BLaER1 (cell line): ENCODE measurements around the gene MIPOL1.
"Not testable (repeated sequence)": the region's sequence is repeated elsewhere in the genome, so short reads cannot be mapped to it uniquely, and the experiment has no call there.

Experiments
- H3K27ac ChIP-seq: shearing (Covaris generic); formaldehyde crosslinking; 2 replicates; pipeline ENCODE4 v1.8.1; 2022
- H3K27me3 ChIP-seq: shearing (Covaris generic); formaldehyde crosslinking; 2 replicates; pipeline ENCODE4 v1.8.1; 2022
- H3K36me3 ChIP-seq: shearing (Covaris generic); formaldehyde crosslinking; 2 replicates; pipeline ENCODE4 v1.8.1; 2022
- H3K4me1 ChIP-seq: shearing (Covaris generic); formaldehyde crosslinking; 2 replicates; pipeline ENCODE4 v1.8.1; 2022
- H3K4me2 ChIP-seq: shearing (Covaris generic); formaldehyde crosslinking; 2 replicates; pipeline ENCODE4 v1.8.1; 2022
- H3K4me3 ChIP-seq: shearing (Covaris generic); formaldehyde crosslinking; 2 replicates; pipeline ENCODE4 v1.8.1; 2022
- H3K9ac ChIP-seq: shearing (Covaris generic); formaldehyde crosslinking; 2 replicates; pipeline ENCODE4 v1.8.1; 2022
- H3K9me3 ChIP-seq: shearing (Covaris generic); formaldehyde crosslinking; 2 replicates; pipeline ENCODE4 v1.8.1; 2022
- H4K20me1 ChIP-seq: shearing (Covaris generic); formaldehyde crosslinking; 2 replicates; pipeline ENCODE4 v1.8.1; 2022
- Cebpa-rat ChIP-seq: shearing (Covaris generic); IDR thresholded peaks from 2 replicates; pipeline ENCODE4 v1.8.1; 2022

Gene MIPOL1

GRCh38 chr14:37375566-37375965 is 177.8 kb downstream of the MIPOL1 start:
- no peaks in the 10 kb centered on the region for H3K36me3 ChIP-seq
- no peak overlapping the region for H3K9ac ChIP-seq
- H3K27me3 ChIP-seq = no peaks in the 10 kb centered on the region
- no peak overlapping the region for H3K4me3 ChIP-seq
- no peaks in the 10 kb centered on the region for H3K9me3 ChIP-seq
- no peaks in the 10 kb centered on the region for H3K4me1 ChIP-seq
- H4K20me1 ChIP-seq = no peaks in the 10 kb centered on the region
- H3K4me2 ChIP-seq = no peak overlapping the region
- TF ChIP-seq Cebpa-rat = no peak
- H3K27ac ChIP-seq = no peak overlapping the region

GRCh38 chr14:37376944-37377609 is 179.3 kb downstream of the MIPOL1 start:
- Histone ChIP-seq H3K4me3 (no peak overlapping the region), H3K4me1 (no peaks in the 10 kb centered on the region), H3K27me3 (no peaks in the 10 kb centered on the region), H3K9ac (no peak overlapping the region), H4K20me1 (no peaks in the 10 kb centered on the region), H3K27ac (no peak overlapping the region), H3K4me2 (no peak overlapping the region), H3K36me3 (no peaks in the 10 kb centered on the region), H3K9me3 (no peaks in the 10 kb centered on the region)
- TF ChIP-seq Cebpa-rat = no peak

- Histone ChIP-seq H3K9me3 (no peaks in the 10 kb centered on the region), H3K9ac (no peak overlapping the region), H3K4me3 (no peak overlapping the region), H3K4me2 (no peak overlapping the region), H3K4me1 (no peaks in the 10 kb centered on the region), H3K27me3 (no peaks in the 10 kb centered on the region), H3K27ac (no peak overlapping the region), H4K20me1 (no peaks in the 10 kb centered on the region), H3K36me3 (no peaks in the 10 kb centered on the region)
- no peak for TF ChIP-seq Cebpa-rat
Measured at GRCh38 chr14:37384870-37385596, 187.3 kb downstream of the MIPOL1 start.

- H3K4me1 ChIP-seq, H3K27ac ChIP-seq, H3K9me3 ChIP-seq, H3K27me3 ChIP-seq, H4K20me1 ChIP-seq, H3K4me3 ChIP-seq, H3K36me3 ChIP-seq, H3K9ac ChIP-seq: not testable (repeated sequence)
- peak overlapping the region; percentile 19; the same call in 1 of the 2 replicates for H3K4me2 ChIP-seq
Measured at GRCh38 chr14:37397157-37397940, 199.6 kb downstream of the MIPOL1 start.

- Histone ChIP-seq H3K27me3 (no peaks in the 10 kb centered on the region), H3K9ac (no peak overlapping the region), H4K20me1 (no peaks in the 10 kb centered on the region), H3K27ac (no peak overlapping the region), H3K4me2 (no peak overlapping the region), H3K4me3 (no peak overlapping the region), H3K36me3 (no peaks in the 10 kb centered on the region), H3K4me1 (peaks cover 7% of the 10 kb centered on the region; the same call in 1 of the 2 replicates), H3K9me3 (peaks cover 7% of the 10 kb centered on the region)
- no peak for TF ChIP-seq Cebpa-rat
Measured at GRCh38 chr14:37397941-37398215, 200.1 kb downstream of the MIPOL1 start.

GRCh38 chr14:37399517-37399916 is 201.8 kb downstream of the MIPOL1 start:
- Histone ChIP-seq H3K9me3 (peaks cover 7% of the 10 kb centered on the region), H3K4me3 (no peak overlapping the region), H4K20me1 (no peaks in the 10 kb centered on the region), H3K4me2 (no peak overlapping the region), H3K27ac (no peak overlapping the region), H3K36me3 (no peaks in the 10 kb centered on the region), H3K4me1 (peaks cover 7% of the 10 kb centered on the region; the same call in 1 of the 2 replicates), H3K27me3 (no peaks in the 10 kb centered on the region), H3K9ac (no peak overlapping the region)
- TF ChIP-seq Cebpa-rat = no peak

GRCh38 chr14:37401093-37401492 is 203.4 kb downstream of the MIPOL1 start:
- no peaks in the 10 kb centered on the region for H3K9me3 ChIP-seq
- no peaks in the 10 kb centered on the region for H3K36me3 ChIP-seq
- TF ChIP-seq Cebpa-rat = no peak
- no peaks in the 10 kb centered on the region for H4K20me1 ChIP-seq
- H3K9ac ChIP-seq = no peak overlapping the region
- peaks cover 7% of the 10 kb centered on the region; the same call in 1 of the 2 replicates for H3K4me1 ChIP-seq
- no peak overlapping the region for H3K27ac ChIP-seq
- no peak overlapping the region for H3K4me2 ChIP-seq
- no peaks in the 10 kb centered on the region for H3K27me3 ChIP-seq
- H3K4me3 ChIP-seq = no peak overlapping the region

- H3K27me3 ChIP-seq = no peaks in the 10 kb centered on the region
- H3K4me3 ChIP-seq = no peak overlapping the region
- no peaks in the 10 kb centered on the region for H3K36me3 ChIP-seq
- no peak overlapping the region for H3K4me2 ChIP-seq
- peaks cover 7% of the 10 kb centered on the region; the same call in 1 of the 2 replicates for H3K4me1 ChIP-seq
- no peaks in the 10 kb centered on the region for H4K20me1 ChIP-seq
- TF ChIP-seq Cebpa-rat = no peak
- no peak overlapping the region for H3K27ac ChIP-seq
- H3K9ac ChIP-seq = no peak overlapping the region
- no peaks in the 10 kb centered on the region for H3K9me3 ChIP-seq
Measured at GRCh38 chr14:37403626-37404025, 205.9 kb downstream of the MIPOL1 start.

- Histone ChIP-seq H3K4me2 (no peak overlapping the region), H3K4me3 (no peak overlapping the region), H4K20me1 (no peaks in the 10 kb centered on the region), H3K9ac (no peak overlapping the region), H3K9me3 (no peaks in the 10 kb centered on the region), H3K27ac (no peak overlapping the region), H3K4me1 (peaks cover 7% of the 10 kb centered on the region; the same call in 1 of the 2 replicates), H3K27me3 (no peaks in the 10 kb centered on the region), H3K36me3 (no peaks in the 10 kb centered on the region)
- no peak for TF ChIP-seq Cebpa-rat
Measured at GRCh38 chr14:37406095-37406494, 208.4 kb downstream of the MIPOL1 start.
